Heart left ventricle (tissue), 13 donors: ENCODE data around the gene NELL1.

Experiments
- CTCF ChIP-seq, 12 donors: fragments of 200-600 bp; sonication (generic) in 4 of 12; IDR thresholded peaks; one replicate each; pipeline versions ENCODE4 v1.5.0 to v1.8.0; 2018 to 2022; ENCODE audit warnings: antibody characterized with exemption in 12 of 12, mild to moderate bottlenecking in 5 of 12
- POLR2A ChIP-seq, 2 donors: fragments of 450-650 bp; IDR thresholded peaks; one replicate each; pipeline ENCODE4 v1.6.1; 2017; ENCODE audit warnings: antibody characterized with exemption in 2 of 2, mild to moderate bottlenecking in 2 of 2, moderate library complexity in 2 of 2
- donor health status: ischemic (EF 13 %, LVEDD 7.1; RV severe dilation, severe dysfunction).
- donor health status: DM: no; HTN: yes; CAD: no.
- donor health status: DM: no; HTN: no; CAD: no.
- donor health status: ischemic (EF 25% LVEDD 6.9; RV normal size, moderate dysfunction).
- donor health status: ischemic (EF 25% LVEDD 5.7; RV mildly dilated, moderate dysfunction).
- donor health status: ischemic (EF 35%, LVEDD 5.7; RV mildly dilated, moderate dysfunction).
- donor health status: nonischemic (EF 11% LVEDD 7.7; RV severe dilation, severe dysfunction).
- donor health status: DM: yes; HTN: yes; CAD: no.
- donor health status: PGD.
- donor health status: ischemic (EF 29% LVEDD 5.4; RV normal size, mild dysfunction).
- donor health status: nonischemic (EF 23%, LVEDD 6.1; RV moderate dilation, normal function).

GRCh38 chr11:20839231-20839630, 169.8 kb downstream of the NELL1 start:
- TF ChIP-seq POLR2A (IDR thresholded peaks at IDR 0.05) (no peak), CTCF (IDR thresholded peaks at IDR 0.05) (no peak)
